UCSD-AML1 (cell line): ENCODE results near the gene KCTD20.
"Not testable (repeated sequence)": the region's sequence is repeated elsewhere in the genome, so short reads cannot be mapped to it uniquely, and the experiment has no call there.

Experiments
- DNase-seq: peaks from one replicate; lab custom pipeline; 2025; ENCODE audit not compliant: unreplicated experiment; lab: John Stamatoyannopoulos, UW

The KCTD20 gene

GRCh38 chr6:36442671-36443470 lies at the start of gene KCTD20, which contains the start of gene PXT1:
KCTD20 (plus strand) TSS chr6:36443000; CDS start chr6:36470098, 27,098 bp downstream.
PXT1 (minus strand) TSS chr6:36442854; CDS start chr6:36426082, 16,772 bp downstream.
- DNase-seq: peak; percentile 89

GRCh38 chr6:36399970-36400369 lies 42.8 kb upstream of the KCTD20 start:
- no peak for DNase-seq

GRCh38 chr6:36402481-36402880 lies 40.3 kb upstream of the KCTD20 start:
- DNase-seq: no peak

GRCh38 chr6:36404164-36404563 lies 38.6 kb upstream of the KCTD20 start:
- no peak for DNase-seq

GRCh38 chr6:36409718-36410117 lies 33.1 kb upstream of the KCTD20 start:
- DNase-seq: not testable (repeated sequence)

GRCh38 chr6:36413489-36414480 lies 29.0 kb upstream of the KCTD20 start:
- DNase-seq: no peak

- DNase-seq: no peak
Measured at GRCh38 chr6:36414481-36414880, 28.3 kb upstream of the KCTD20 start.

- DNase-seq: no peak
Measured at GRCh38 chr6:36418558-36418957, 24.2 kb upstream of the KCTD20 start.

- DNase-seq: no peak
Measured at GRCh38 chr6:36419310-36419709, 23.5 kb upstream of the KCTD20 start.

GRCh38 chr6:36422714-36423100 lies 20.1 kb upstream of the KCTD20 start:
- no peak for DNase-seq

- peak; percentile 99 for DNase-seq
Measured at GRCh38 chr6:36423101-36423824, 19.5 kb upstream of the KCTD20 start.

GRCh38 chr6:36426622-36427021 lies 16.2 kb upstream of the KCTD20 start:
- DNase-seq: no peak

- no peak for DNase-seq
Measured at GRCh38 chr6:36428911-36429310, 13.9 kb upstream of the KCTD20 start.

GRCh38 chr6:36430351-36430750 lies 12.4 kb upstream of the KCTD20 start:
- no peak for DNase-seq

- no peak for DNase-seq
Measured at GRCh38 chr6:36431197-36431596, 11.6 kb upstream of the KCTD20 start.

- DNase-seq: no peak
Measured at GRCh38 chr6:36432151-36432671, 10.6 kb upstream of the KCTD20 start.

- no peak for DNase-seq
Measured at GRCh38 chr6:36436466-36436865, 6.3 kb upstream of the KCTD20 start.

GRCh38 chr6:36441307-36441894 lies 1.4 kb upstream of the KCTD20 start:
- peak; percentile 86 for DNase-seq

GRCh38 chr6:36442103-36442670 lies 613 bp upstream of the KCTD20 start:
- no peak for DNase-seq
